Mesenchymal stem cell (in vitro differentiated cells and primary cell): Measurements from ENCODE around the gene PIK3R6.

ENCODE experiments used
- DNase-seq: peaks from one replicate; pipeline ENCODE4 v3.0.0-alpha.2; 2013
- H2AFZ ChIP-seq: one replicate; pipeline ENCODE4 v1.6.1; 2013; ENCODE audit warnings: low read depth, mild to moderate bottlenecking, control low read depth, inconsistent platforms, low read length, moderate library complexity
- H2AK5ac ChIP-seq: 2 replicates; pipeline ENCODE4 v1.6.1; 2013; ENCODE audit warnings: low read length, moderate library complexity, mild to moderate bottlenecking, inconsistent platforms; ENCODE audit not compliant: severe bottlenecking
- H2BK120ac ChIP-seq: one replicate; pipeline ENCODE4 v1.6.1; 2013; ENCODE audit warnings: low read depth, mild to moderate bottlenecking, inconsistent platforms, low read length, moderate library complexity
- H2BK12ac ChIP-seq, 2 experiments: one replicate each; pipeline ENCODE4 v1.6.1; 2013; ENCODE audit warnings: inconsistent platforms in 2 of 2, low read length in 2 of 2, mild to moderate bottlenecking in 2 of 2, moderate library complexity in 2 of 2, control low read depth in 1 of 2
- H2BK15ac ChIP-seq: one replicate; pipeline ENCODE4 v1.6.1; 2013; ENCODE audit warnings: mild to moderate bottlenecking, low read depth, inconsistent platforms; ENCODE audit not compliant: poor library complexity, severe bottlenecking
- H2BK5ac ChIP-seq: 2 replicates; pipeline ENCODE4 v1.6.1; 2013; ENCODE audit warnings: low read depth, mild to moderate bottlenecking, low read length, control low read depth, inconsistent platforms; ENCODE audit not compliant: poor library complexity, severe bottlenecking
- H3K14ac ChIP-seq, 2 experiments: one replicate each; pipeline ENCODE4 v1.6.1; 2013; ENCODE audit warnings: inconsistent platforms in 2 of 2, low read length in 2 of 2, control low read depth in 1 of 2, mild to moderate bottlenecking in 1 of 2, moderate library complexity in 1 of 2
- H3K18ac ChIP-seq, 2 experiments: one replicate each; pipeline ENCODE4 v1.6.1; 2013; ENCODE audit warnings: inconsistent platforms in 2 of 2, low read length in 2 of 2, control low read depth in 1 of 2, low read depth in 1 of 2, mild to moderate bottlenecking in 1 of 2
- H3K23ac ChIP-seq, 2 experiments: one replicate each; pipeline ENCODE4 v1.6.1; 2013; ENCODE audit warnings: inconsistent platforms in 2 of 2, low read length in 2 of 2, mild to moderate bottlenecking in 2 of 2, moderate library complexity in 2 of 2, control low read depth in 1 of 2
- H3K27ac ChIP-seq: 2 replicates; pipeline ENCODE4 v1.5.1; 2013; ENCODE audit warnings: mild to moderate bottlenecking, moderate library complexity, low read length, control low read depth, inconsistent platforms; ENCODE audit not compliant: poor library complexity, severe bottlenecking
- H3K27me3 ChIP-seq, 2 experiments: 2 replicates each; pipeline versions ENCODE4 v1.6.1 to v1.7.0; 2013; ENCODE audit warnings: low read length in 2 of 2, mild to moderate bottlenecking in 2 of 2, moderate library complexity in 2 of 2, control low read depth in 1 of 2, inconsistent platforms in 1 of 2; ENCODE audit not compliant: control insufficient read depth in 1 of 2, insufficient read depth in 1 of 2
- H3K36me3 ChIP-seq, 2 experiments: 2 replicates each; pipeline versions ENCODE4 v1.6.1 to v1.7.0; 2013; ENCODE audit warnings: low read length in 2 of 2, control low read depth in 1 of 2, inconsistent platforms in 1 of 2, low read depth in 1 of 2, mild to moderate bottlenecking in 1 of 2; ENCODE audit not compliant: insufficient read depth in 2 of 2, control insufficient read depth in 1 of 2
- H3K4ac ChIP-seq, 2 experiments: one replicate each; pipeline ENCODE4 v1.6.1; 2013; ENCODE audit warnings: inconsistent platforms in 2 of 2, low read length in 2 of 2, mild to moderate bottlenecking in 2 of 2, moderate library complexity in 2 of 2, control low read depth in 1 of 2, low read depth in 1 of 2
- H3K4me1 ChIP-seq: 2 replicates; pipeline ENCODE4 v1.6.1; 2013; ENCODE audit warnings: low read depth, low read length, control low read depth; ENCODE audit not compliant: control insufficient read depth, insufficient read depth
- H3K4me2 ChIP-seq: 2 replicates; pipeline ENCODE4 v1.6.1; 2013; ENCODE audit warnings: low read length, mild to moderate bottlenecking, inconsistent platforms; ENCODE audit not compliant: poor library complexity, severe bottlenecking
- H3K4me3 ChIP-seq, 2 experiments: 2 replicates each; pipeline versions ENCODE4 v1.5.1 to v1.7.0; 2013; ENCODE audit warnings: low read length in 2 of 2, mild to moderate bottlenecking in 2 of 2, control low read depth in 1 of 2, low read depth in 1 of 2; ENCODE audit not compliant: insufficient read depth in 1 of 2
- H3K79me1 ChIP-seq: replicated peaks from 2 replicates; pipeline ENCODE4 v1.6.1; 2013; ENCODE audit warnings: mild to moderate bottlenecking, control low read depth, low read length, inconsistent platforms; ENCODE audit not compliant: poor library complexity, severe bottlenecking
- H3K9ac ChIP-seq: 2 replicates; pipeline ENCODE4 v1.7.0; 2013; ENCODE audit warnings: mild to moderate bottlenecking, low read length, moderate library complexity
- H3K9me3 ChIP-seq: 2 replicates; pipeline ENCODE4 v1.7.0; 2013; ENCODE audit warnings: mild to moderate bottlenecking, low read length; ENCODE audit not compliant: control insufficient read depth
- H4K8ac ChIP-seq: one replicate; pipeline ENCODE4 v1.6.1; 2013; ENCODE audit warnings: inconsistent platforms, mild to moderate bottlenecking, low read length, moderate library complexity
- H4K91ac ChIP-seq: one replicate; pipeline ENCODE4 v1.6.1; 2013; ENCODE audit warnings: mild to moderate bottlenecking, low read length, inconsistent platforms
- WGBS: methylation state at CpG from one replicate; pipeline ENCODE4 v1.1.7; 2013; ENCODE audit warnings: mixed read lengths; 5-methylcytosine and 5-hydroxymethylcytosine counted together

PIK3R6 gene

DNA sequence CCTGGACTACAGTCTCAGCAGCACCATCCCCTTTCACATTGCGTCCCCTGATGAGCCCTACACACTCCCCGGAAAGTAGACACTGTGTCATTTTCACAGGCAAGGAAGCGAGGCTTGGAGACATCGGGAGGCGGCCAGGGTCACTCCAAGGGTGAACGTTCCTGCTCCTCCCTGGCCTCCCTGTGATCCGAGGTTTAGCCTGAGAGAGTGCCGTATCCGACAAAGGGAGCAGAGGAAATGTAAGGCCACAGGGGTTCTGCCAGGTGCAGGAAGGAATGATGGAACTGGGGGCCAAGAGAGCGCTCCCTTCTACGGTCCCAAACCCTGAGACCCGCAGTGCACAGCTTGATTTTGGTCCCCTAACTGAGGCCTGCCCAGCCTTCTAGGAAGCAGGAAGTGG, 8.0 kb upstream of the PIK3R6 start:
- Histone ChIP-seq H3K4me1 (peaks cover 5% of the 10 kb centered on the region), H3K36me3 (no peaks in the 10 kb centered on the region), H3K4me3 (no peak overlapping the region), H3K4me2 (no peak overlapping the region), H2BK5ac (no peak overlapping the region), H3K79me1 (no peaks in the 10 kb centered on the region), H2AFZ (no peak overlapping the region), H4K91ac (no peak overlapping the region), H2BK120ac (no peak overlapping the region), H3K27ac (no peak overlapping the region), H3K23ac (no peak overlapping the region), H2AK5ac (no peak overlapping the region), H3K9me3 (peaks cover 4% of the 10 kb centered on the region), H3K27me3 (peaks cover 0 to 64% of the 10 kb centered on the region in 2 experiments), H2BK15ac (no peak overlapping the region), H3K9ac (no peak overlapping the region), H3K4ac (no peak overlapping the region), H2BK12ac (no peak overlapping the region), H3K14ac (no peak overlapping the region), H4K8ac (no peak overlapping the region), H3K18ac (no peak overlapping the region)
- 78% methylated on average over 12 of the region's 12 CpGs for WGBS
- DNase-seq = no peak

DNA sequence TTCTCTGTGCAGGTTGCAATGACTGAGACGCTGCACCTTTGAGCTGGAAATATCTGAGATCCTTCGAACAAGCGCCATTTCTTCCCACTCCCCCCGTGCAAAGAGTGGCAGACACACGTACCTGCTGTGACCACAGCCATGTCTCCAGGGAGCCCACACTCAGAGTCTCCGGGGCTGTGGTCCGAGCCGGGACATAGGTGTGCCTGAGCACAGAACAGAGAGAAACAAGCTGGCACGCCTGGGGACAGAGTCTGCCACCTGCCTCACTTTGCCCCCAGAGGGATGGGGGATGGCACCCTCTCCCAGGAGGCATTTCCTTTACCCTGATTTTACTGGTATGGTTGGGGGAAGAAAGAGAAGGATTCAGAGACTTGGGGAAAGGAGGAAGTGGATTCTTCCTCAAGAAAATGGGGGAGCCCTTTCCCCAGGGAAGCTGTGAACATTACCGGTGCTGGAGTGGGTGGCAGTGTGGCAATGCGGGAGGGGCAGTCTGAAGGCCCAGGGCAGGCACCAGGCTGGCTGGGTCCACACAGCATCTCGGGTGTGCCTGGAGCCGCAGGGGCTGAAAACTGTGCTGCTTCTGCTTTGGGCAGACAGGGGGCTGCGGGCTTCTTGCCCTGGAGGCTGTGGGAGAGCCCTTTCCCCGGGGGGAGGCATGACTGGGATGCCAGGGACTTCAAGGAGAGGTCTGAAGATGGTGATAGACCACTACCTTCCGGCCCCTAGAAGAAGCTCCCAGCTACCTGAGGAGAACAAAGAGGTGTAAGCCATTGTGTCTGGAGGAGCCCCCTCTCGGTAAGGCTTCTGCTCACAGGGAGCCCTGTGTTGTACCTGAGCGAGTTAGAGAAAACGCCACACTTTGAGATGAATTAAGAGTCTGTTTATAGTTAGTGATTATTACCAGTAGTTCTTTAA, 6.6 kb upstream of the PIK3R6 start:
- Histone ChIP-seq H3K4ac (no peak overlapping the region), H3K4me3 (no peak overlapping the region), H3K27me3 (peaks cover 0 to 62% of the 10 kb centered on the region in 2 experiments), H3K23ac (no peak overlapping the region), H4K91ac (no peak overlapping the region), H3K14ac (no peak overlapping the region), H3K4me1 (peaks cover 5% of the 10 kb centered on the region), H2BK120ac (no peak overlapping the region), H2AK5ac (no peak overlapping the region), H3K9me3 (peaks cover 4% of the 10 kb centered on the region), H3K9ac (no peak overlapping the region), H3K18ac (no peak overlapping the region), H2BK5ac (no peak overlapping the region), H3K27ac (no peak overlapping the region), H3K36me3 (no peaks in the 10 kb centered on the region), H3K4me2 (no peak overlapping the region), H4K8ac (no peak overlapping the region), H2AFZ (no peak overlapping the region), H3K79me1 (no peaks in the 10 kb centered on the region), H2BK12ac (no peak overlapping the region), H2BK15ac (no peak overlapping the region)
- DNase-seq = no peak
- 81% methylated on average over 19 of the region's 19 CpGs for WGBS

DNA sequence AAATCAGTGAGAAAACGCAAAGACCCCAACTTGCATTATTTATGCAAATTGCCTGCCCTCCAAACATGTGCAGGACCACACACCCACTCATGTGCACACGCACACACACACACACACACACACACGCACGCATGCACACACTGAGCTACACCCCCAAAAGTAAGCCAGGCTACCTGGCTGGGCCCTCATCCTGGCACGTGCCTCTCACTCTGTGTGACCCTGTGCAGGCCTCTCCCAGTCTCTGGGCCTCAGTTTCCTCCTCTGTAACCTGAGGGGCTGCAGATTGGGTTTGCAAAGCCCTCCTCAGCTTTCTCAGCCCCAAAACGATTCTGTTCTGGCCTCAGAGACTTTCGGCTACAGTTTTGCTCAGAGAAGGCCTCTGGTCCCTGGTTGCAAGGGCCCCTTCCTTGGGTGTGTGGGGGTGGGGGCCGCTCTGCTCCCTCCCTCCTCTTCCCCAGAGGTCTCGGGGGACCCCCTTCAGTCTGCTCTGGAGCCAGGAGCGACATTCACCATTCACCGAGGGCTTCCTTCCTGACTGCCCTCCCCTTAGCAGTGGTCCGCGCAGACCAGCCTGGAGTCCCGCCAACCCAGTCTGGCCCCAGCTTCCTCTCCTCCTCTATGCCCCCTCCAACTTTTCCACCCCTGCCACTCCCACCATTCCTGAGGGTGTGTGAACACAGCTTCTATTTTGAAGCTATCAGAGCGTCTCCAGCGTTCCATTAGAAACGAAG, 5.4 kb upstream of the PIK3R6 start:
- Histone ChIP-seq H2BK15ac (no peak overlapping the region), H4K91ac (no peak overlapping the region), H3K9ac (no peak overlapping the region), H2BK12ac (no peak overlapping the region), H3K4me2 (no peak overlapping the region), H3K18ac (no peak overlapping the region), H2BK120ac (no peak overlapping the region), H4K8ac (no peak overlapping the region), H3K79me1 (no peaks in the 10 kb centered on the region), H3K4me3 (no peak overlapping the region), H2AFZ (no peak overlapping the region), H3K27me3 (peaks cover 0 to 64% of the 10 kb centered on the region in 2 experiments), H2AK5ac (no peak overlapping the region), H3K4me1 (peaks cover 5% of the 10 kb centered on the region), H3K9me3 (peaks cover 4% of the 10 kb centered on the region), H3K27ac (no peak overlapping the region), H3K23ac (no peak overlapping the region), H3K14ac (no peak overlapping the region), H3K4ac (no peak overlapping the region), H3K36me3 (no peaks in the 10 kb centered on the region), H2BK5ac (no peak overlapping the region)
- 82% methylated on average over 17 of the region's 17 CpGs for WGBS
- no peak for DNase-seq

DNA sequence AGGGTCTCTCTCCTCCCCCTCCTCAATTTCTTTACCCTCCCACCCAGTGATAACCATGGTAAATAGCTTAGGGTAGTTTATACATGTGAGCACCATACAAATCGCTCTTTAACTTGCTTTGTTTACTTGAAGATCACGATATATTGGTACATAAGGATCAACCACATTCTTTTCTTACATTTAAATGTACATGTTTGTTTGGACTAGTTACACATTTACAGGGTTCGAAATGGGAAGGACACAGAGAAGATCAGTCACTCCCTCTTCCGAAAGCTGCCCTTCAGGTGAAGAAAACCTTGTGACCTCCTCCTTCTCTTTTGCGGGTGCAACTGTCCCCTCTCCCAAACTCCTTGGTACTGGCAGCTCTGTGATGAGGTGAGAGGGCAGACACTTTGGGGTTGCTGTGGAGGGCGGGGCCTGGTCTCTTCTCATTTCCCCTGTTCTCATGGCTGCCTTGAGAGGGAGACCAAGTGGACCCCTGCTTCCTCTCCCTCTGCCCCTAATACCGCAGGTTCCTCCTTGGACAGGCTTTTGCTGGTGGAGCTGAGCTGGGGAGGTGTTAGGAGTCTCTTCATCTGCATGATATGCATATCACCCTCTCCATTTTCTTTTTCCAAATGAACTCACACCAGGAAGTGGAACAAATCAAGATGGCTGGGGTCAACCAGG, 4.7 kb upstream of the PIK3R6 start:
- peaks cover 0 to 67% of the 10 kb centered on the region in 2 experiments for H3K27me3 ChIP-seq
- H2BK15ac ChIP-seq = no peak overlapping the region
- peaks cover 5% of the 10 kb centered on the region for H3K4me1 ChIP-seq

More for the DNA sequence above, 4.7 kb upstream of the PIK3R6 start:
- Histone ChIP-seq H2BK5ac (no peak overlapping the region), H3K14ac (no peak overlapping the region), H4K91ac (no peak overlapping the region), H4K8ac (no peak overlapping the region), H3K23ac (no peak overlapping the region), H3K9me3 (peaks cover 4% of the 10 kb centered on the region), H3K27ac (no peak overlapping the region), H3K36me3 (no peaks in the 10 kb centered on the region), H2AK5ac (no peak overlapping the region), H2BK12ac (no peak overlapping the region), H2BK120ac (no peak overlapping the region), H3K79me1 (no peaks in the 10 kb centered on the region), H3K4me3 (no peak overlapping the region), H3K4me2 (no peak overlapping the region), H3K18ac (no peak overlapping the region), H3K4ac (no peak overlapping the region), H2AFZ (no peak overlapping the region), H3K9ac (no peak overlapping the region)
- DNase-seq = no peak
- WGBS = 81% methylated on average over 3 of the region's 7 CpGs
